Peyer's patch (tissue), 4 donors: Measurements from ENCODE around the gene NYAP1.

Source experiments
- CTCF ChIP-seq, 6 experiments: fragments of 450-650 bp in 4 of 6; fragments of 200-600 bp in 2 of 6; sonication (generic) in 1 of 6; IDR thresholded peaks; one replicate each; pipeline ENCODE4 v1.5.1; 2017 to 2019; ENCODE audit warnings: antibody characterized with exemption in 6 of 6, mild to moderate bottlenecking in 3 of 6, moderate library complexity in 1 of 6
- POLR2A ChIP-seq, 2 donors: fragments of 450-650 bp; IDR thresholded peaks; one replicate each; pipeline ENCODE4 v1.5.1; 2017; ENCODE audit warnings: antibody characterized with exemption in 2 of 2, mild to moderate bottlenecking in 2 of 2, moderate library complexity in 2 of 2

DNA sequence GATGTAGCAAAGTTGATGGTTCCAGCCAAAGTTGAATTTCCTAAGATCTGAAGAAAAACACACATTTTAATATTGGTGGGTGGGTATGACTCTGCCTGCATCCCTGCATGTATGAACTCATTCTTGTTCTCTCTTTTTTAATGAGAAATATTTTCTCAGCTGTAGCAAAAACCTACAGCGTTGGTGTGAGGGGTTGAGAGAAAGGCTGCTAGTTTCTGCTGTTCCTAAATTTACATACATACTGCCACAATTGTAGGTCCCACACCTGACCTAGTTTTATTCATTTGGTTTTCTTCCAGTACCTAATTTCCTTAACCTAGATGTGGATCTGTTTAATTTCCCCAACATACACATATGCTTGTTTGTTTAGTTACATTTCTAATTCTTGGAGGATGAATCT lies 59.9 kb downstream of the NYAP1 start:
- TF ChIP-seq CTCF (IDR thresholded peaks at IDR 0.05) (no peak), POLR2A (IDR thresholded peaks at IDR 0.05) (no peak)
